Hepatocyte (in vitro differentiated cells): ENCODE results near the gene IPPK. TPM values are rescaled to one million over a fixed set of nuclear protein-coding genes. Genes with fewer than 3 reads are reported as not detected.
A peak's percentile ranks its signal among the peaks of the same experiment; 100 is the strongest.

Experiments used
- DNase-seq: peaks from one replicate; pipeline ENCODE4 v3.0.0-alpha.2; 2016; ENCODE audit warnings: low spot score
- H2AFZ ChIP-seq: fragments of 200-600 bp; sonication (generic); 2 replicates; pipeline ENCODE4 v1.6.0; 2016; ENCODE audit warnings: antibody characterized with exemption, mild to moderate bottlenecking
- H3K27ac ChIP-seq: fragments of 200-600 bp; sonication (generic); 2 replicates; pipeline ENCODE4 v1.5.1; 2016; ENCODE audit warnings: mild to moderate bottlenecking
- H3K27me3 ChIP-seq: fragments of 200-600 bp; sonication (generic); 2 replicates; pipeline ENCODE4 v1.6.1; 2016
- H3K36me3 ChIP-seq: fragments of 200-600 bp; sonication (generic); replicated peaks from 2 replicates; pipeline ENCODE4 v1.5.1; 2016; ENCODE audit warnings: low read depth; ENCODE audit not compliant: insufficient read depth
- H3K4me1 ChIP-seq: fragments of 200-600 bp; sonication (generic); 2 replicates; pipeline ENCODE4 v1.5.1; 2016; ENCODE audit warnings: mild to moderate bottlenecking, moderate library complexity; ENCODE audit not compliant: insufficient read depth
- H3K4me2 ChIP-seq: fragments of 200-600 bp; sonication (generic); 2 replicates; pipeline ENCODE4 v1.6.0; 2016
- H3K4me3 ChIP-seq: fragments of 200-600 bp; sonication (generic); 2 replicates; pipeline ENCODE4 v1.5.1; 2016; ENCODE audit warnings: mild to moderate bottlenecking
- H3K79me2 ChIP-seq: fragments of 200-600 bp; sonication (generic); 2 replicates; pipeline ENCODE4 v1.6.0; 2017; ENCODE audit warnings: mild to moderate bottlenecking
- H3K9me2 ChIP-seq: fragments of 200-600 bp; sonication (generic); replicated peaks from 2 replicates; pipeline ENCODE4 v1.6.0; 2017; ENCODE audit warnings: mild to moderate bottlenecking; ENCODE audit not compliant: insufficient read depth
- H3K9me3 ChIP-seq: fragments of 200-600 bp; sonication (generic); 2 replicates; pipeline ENCODE4 v1.5.1; 2016; ENCODE audit warnings: low read depth, mild to moderate bottlenecking
- H4K20me1 ChIP-seq: fragments of 200-600 bp; sonication (generic); 2 replicates; pipeline ENCODE4 v1.6.0; 2016; ENCODE audit warnings: mild to moderate bottlenecking; ENCODE audit not compliant: insufficient read depth, poor library complexity, severe bottlenecking
- EZH2 ChIP-seq: fragments of 200-600 bp; sonication (generic); IDR thresholded peaks from 2 replicates; pipeline ENCODE4 v1.6.1; 2016; ENCODE audit warnings: antibody characterized with exemption, mild to moderate bottlenecking, borderline replicate concordance
- EZH2phosphoT487 ChIP-seq: fragments of 200-600 bp; sonication (generic); IDR thresholded peaks from one replicate; pipeline ENCODE4 v1.6.1; 2018; ENCODE audit warnings: antibody characterized with exemption, mild to moderate bottlenecking, low read depth, moderate library complexity; ENCODE audit not compliant: unreplicated experiment, severe bottlenecking
- WGBS: methylation state at CpG from one replicate; pipeline ENCODE4 v1.1.6; 2016; ENCODE audit warnings: low lambda C conversion rate; ENCODE audit errors: missing lambda C conversion rate; 5-methylcytosine and 5-hydroxymethylcytosine counted together
- polyA plus RNA-seq: library from polyadenylated mRNA; unstranded; fragments of >200 nt; fragmentation: Nextera tagmentation; extraction: Ambion mirVana; gene quantifications from 2 replicates; pipeline ENCODE4 v1.2.1, GENCODE V29; 2016
- total RNA-seq: library from RNA; depleted of rRNA; stranded (reverse); fragments of >200 nt; gene quantifications from 2 replicates; pipeline ENCODE4 v1.2.3, GENCODE V29; 2014
- TF ChIP-seq, protein P1 (sequence below): fragments of 200-600 bp; sonication (generic); IDR thresholded peaks from 2 replicates; pipeline ENCODE4 v1.5.1; 2016; ENCODE audit warnings: antibody characterized with exemption, mild to moderate bottlenecking; ENCODE audit not compliant: poor library complexity

Gene IPPK
- total and polyA plus RNA-seq, 2 experiments from 2014 or later = 8.5 to 15.6 TPM

DNA sequence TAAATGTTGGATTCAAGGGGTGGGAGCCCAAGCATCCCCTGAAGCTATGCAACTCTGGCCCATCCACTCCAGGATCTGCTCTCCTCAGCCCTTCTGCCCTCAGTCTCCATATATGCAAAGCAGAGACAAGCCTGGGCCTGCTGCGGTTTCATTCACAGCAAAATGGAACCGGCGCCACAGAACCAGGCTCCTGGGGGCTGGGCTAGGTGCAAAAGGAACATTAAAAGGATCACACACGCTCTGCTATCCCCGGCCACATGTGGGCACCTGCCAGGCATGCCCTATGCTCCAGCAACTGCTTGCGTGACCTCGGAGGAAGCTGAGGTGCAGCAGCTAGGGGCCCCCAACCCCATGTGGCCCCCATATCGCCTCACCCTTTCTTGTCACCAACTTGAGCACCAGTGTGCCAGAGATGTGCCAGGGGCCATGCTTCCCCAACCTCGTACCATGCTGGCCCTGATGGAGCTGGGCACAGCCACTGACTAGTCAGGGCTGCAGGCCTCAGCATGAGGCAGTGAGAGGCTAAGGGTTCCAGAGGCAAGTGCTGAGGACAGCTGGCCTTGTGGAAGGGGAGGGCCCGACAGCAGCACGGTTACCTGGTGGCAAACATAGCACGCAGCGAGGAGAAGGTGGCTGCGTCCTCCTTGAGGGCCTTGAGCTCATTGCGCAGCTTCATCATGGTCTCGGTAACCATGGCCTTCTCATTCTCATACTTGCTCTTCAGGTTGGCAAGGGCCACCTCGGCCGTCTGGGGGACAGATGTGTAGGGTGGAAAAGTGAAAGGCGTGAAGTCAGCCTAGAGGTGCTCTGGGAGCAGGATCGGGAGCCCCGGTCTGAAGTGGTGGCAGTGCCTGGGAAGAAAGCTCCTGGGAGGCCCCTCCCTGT lies 47.5 kb upstream of the IPPK start:
- Histone ChIP-seq H3K9me3 (no peaks in the 10 kb centered on the region), H3K27me3 (no peaks in the 10 kb centered on the region), H4K20me1 (no peaks in the 10 kb centered on the region), H3K27ac (no peak overlapping the region), H3K4me3 (no peak overlapping the region), H3K4me2 (no peak overlapping the region), H3K9me2 (no peaks in the 10 kb centered on the region), H2AFZ (no peak overlapping the region), H3K79me2 (no peaks in the 10 kb centered on the region), H3K4me1 (no peaks in the 10 kb centered on the region), H3K36me3 (no peaks in the 10 kb centered on the region)
- TF ChIP-seq, protein P1, sequence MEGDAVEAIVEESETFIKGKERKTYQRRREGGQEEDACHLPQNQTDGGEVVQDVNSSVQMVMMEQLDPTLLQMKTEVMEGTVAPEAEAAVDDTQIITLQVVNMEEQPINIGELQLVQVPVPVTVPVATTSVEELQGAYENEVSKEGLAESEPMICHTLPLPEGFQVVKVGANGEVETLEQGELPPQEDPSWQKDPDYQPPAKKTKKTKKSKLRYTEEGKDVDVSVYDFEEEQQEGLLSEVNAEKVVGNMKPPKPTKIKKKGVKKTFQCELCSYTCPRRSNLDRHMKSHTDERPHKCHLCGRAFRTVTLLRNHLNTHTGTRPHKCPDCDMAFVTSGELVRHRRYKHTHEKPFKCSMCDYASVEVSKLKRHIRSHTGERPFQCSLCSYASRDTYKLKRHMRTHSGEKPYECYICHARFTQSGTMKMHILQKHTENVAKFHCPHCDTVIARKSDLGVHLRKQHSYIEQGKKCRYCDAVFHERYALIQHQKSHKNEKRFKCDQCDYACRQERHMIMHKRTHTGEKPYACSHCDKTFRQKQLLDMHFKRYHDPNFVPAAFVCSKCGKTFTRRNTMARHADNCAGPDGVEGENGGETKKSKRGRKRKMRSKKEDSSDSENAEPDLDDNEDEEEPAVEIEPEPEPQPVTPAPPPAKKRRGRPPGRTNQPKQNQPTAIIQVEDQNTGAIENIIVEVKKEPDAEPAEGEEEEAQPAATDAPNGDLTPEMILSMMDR = no peak
- TF ChIP-seq EZH2phosphoT487 (no peak), EZH2 (no peak)
- 94% methylated on average over 21 of the region's 21 CpGs for WGBS
- DNase-seq = no peak

DNA sequence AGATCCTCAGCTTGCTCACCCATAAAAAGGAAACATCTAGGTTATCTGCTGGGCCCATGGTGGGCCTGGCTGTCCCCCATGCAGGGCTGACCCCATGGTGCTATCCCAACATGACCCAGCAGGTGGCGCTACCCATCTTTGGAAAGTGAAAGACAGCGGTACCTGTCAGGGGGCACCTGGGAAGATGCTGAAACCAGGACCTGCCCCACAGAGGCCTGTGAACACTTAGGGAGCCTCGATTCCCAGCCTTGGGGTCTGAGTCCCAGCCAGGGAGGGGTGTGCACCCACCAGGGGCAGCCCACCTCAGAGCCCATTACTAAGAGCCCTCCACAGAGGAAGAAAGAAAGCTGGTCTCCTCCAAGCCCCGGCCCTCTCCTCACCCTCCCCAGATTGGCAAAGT lies 46.6 kb upstream of the IPPK start:
- no peaks in the 10 kb centered on the region for H3K9me2 ChIP-seq
- WGBS = 45% methylated on average over 4 of the region's 4 CpGs
- H3K4me3 ChIP-seq = no peak overlapping the region

DNA sequence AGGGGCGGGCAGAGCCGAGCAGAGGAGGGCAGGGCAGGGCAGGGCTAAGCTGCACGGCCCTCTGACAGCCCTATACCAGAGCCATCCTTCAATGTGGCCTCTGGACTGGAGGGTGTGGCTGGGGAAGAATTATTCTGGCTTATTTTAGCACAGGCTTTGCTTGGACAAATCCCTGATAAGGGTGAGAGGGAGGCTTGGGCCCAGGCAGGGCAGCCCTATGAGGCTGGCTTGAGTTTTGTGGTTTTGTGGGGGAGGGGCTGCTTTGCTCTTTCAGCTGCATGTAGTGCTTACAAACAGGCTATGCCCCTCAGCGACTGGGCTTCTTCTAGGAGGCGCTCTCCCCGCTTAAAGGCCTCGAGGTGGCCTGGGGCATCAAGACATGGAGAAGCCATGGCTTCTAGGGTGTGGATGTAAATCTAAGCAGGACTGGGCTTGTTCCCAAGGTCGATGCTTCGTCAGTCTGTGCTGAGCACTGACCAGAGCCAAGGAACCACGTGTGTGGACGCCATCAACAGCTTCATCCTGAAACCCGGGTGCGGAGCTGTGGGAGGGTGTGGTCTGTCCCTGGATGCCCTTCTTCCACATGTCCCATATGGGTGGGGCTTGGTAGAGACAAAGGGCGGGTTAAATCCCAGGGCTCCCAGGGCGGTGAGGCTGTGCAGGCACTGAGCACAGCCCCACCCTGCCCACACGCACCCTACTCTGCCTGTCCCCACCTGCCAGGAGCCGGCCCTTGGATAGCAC lies 45.7 kb upstream of the IPPK start:
- TF ChIP-seq, protein P1 = no peak
- TF ChIP-seq EZH2 (no peak), EZH2phosphoT487 (no peak)
- Histone ChIP-seq H3K27me3 (no peaks in the 10 kb centered on the region), H3K9me3 (no peaks in the 10 kb centered on the region), H3K36me3 (no peaks in the 10 kb centered on the region), H3K27ac (no peak overlapping the region), H4K20me1 (no peaks in the 10 kb centered on the region), H2AFZ (no peak overlapping the region), H3K4me1 (no peaks in the 10 kb centered on the region), H3K4me3 (no peak overlapping the region), H3K4me2 (no peak overlapping the region), H3K79me2 (no peaks in the 10 kb centered on the region), H3K9me2 (no peaks in the 10 kb centered on the region)
- DNase-seq = no peak
- 90% methylated on average over 16 of the region's 17 CpGs for WGBS

More for the DNA sequence above, 46.6 kb upstream of the IPPK start:
- Histone ChIP-seq H4K20me1 (no peaks in the 10 kb centered on the region), H3K27ac (no peak overlapping the region), H3K36me3 (no peaks in the 10 kb centered on the region), H3K4me2 (no peak overlapping the region), H3K4me1 (no peaks in the 10 kb centered on the region), H2AFZ (no peak overlapping the region), H3K27me3 (no peaks in the 10 kb centered on the region), H3K9me3 (no peaks in the 10 kb centered on the region), H3K79me2 (no peaks in the 10 kb centered on the region)
- TF ChIP-seq EZH2 (no peak), EZH2phosphoT487 (no peak)
- TF ChIP-seq, protein P1 = peak; percentile 80
- peak; percentile 74 for DNase-seq
